HG03159 (cell line): ENCODE data around the gene OLIG1.

Experiments
- ATAC-seq: cut with Tn5 transposase; IDR thresholded peaks from one replicate; pipeline ENCODE4 v1.9.1; 2021; ENCODE audit warnings: mild to moderate bottlenecking, moderate library complexity; ENCODE audit not compliant: unreplicated experiment

OLIG1 gene

GRCh38 chr21:33030633-33031032, 39.3 kb upstream of the OLIG1 start:
- ATAC-seq, result no peak

- ATAC-seq, result no peak
Observed at GRCh38 chr21:33031152-33031911, 38.6 kb upstream of the OLIG1 start.

- no peak for ATAC-seq
Observed at GRCh38 chr21:33032434-33033047, 37.4 kb upstream of the OLIG1 start.

- no peak for ATAC-seq
Observed at GRCh38 chr21:33033094-33033951, 36.6 kb upstream of the OLIG1 start.

- no peak for ATAC-seq
Observed at GRCh38 chr21:33033961-33034413, 36.0 kb upstream of the OLIG1 start.

DNA sequence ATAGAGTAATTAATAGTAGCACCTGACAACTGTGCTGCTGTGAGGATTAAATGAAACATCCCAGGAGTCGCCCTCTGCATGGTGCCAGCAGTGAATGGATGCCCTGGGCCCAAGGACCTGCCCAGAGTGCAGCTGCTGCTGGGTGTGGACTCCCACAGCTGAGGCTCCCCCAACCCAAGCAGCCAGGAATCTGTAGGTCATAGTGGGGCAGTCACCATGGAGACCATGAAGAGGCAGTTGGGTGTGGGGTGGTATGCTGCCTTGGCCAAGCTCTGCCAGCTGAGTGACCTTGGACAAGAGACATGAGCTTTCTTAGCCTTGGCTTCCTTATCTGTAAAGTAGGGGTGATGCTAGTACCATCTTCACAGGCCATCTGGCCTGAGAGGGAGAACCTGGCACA, 34.8 kb upstream of the OLIG1 start:
- no peak for ATAC-seq

DNA sequence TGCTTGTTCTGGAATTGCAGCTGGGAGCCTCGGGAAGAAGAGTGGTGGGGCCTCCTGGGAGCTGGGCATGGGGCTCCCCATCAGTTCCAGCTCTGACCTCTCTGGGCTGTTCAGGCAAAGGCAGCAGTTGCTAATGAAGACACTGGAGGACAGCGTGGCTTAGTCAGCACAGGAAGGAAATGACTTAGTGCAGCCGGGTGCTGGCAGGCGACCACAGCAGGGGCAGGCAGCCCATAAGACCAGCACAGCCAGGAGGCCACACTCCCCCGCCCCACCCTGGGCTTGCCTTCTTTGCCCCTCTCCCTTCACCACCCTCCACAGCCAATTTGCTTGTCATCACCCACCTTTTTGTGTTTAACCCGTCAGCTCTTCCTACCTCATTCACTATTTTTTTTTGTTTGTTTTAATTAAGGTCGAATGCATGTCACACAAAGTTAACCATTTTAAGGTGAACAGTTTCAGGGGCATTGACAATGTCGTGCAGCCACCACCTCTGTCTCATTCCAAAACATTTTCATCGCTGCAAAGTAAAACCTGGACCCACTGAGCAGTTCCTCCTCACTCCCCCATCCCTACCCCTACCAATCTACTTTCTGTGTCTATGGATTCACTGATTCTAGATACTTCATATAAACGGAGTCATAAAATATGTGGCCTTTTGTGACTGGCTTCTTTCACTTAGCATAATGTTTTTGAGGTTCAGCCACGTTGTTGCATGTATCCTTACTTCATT, 33.3 kb upstream of the OLIG1 start:
- ATAC-seq, result no peak

GRCh38 chr21:33037501-33037900, 32.4 kb upstream of the OLIG1 start:
- no peak for ATAC-seq

- ATAC-seq, result no peak
Observed at GRCh38 chr21:33039536-33039935, 30.4 kb upstream of the OLIG1 start.

DNA sequence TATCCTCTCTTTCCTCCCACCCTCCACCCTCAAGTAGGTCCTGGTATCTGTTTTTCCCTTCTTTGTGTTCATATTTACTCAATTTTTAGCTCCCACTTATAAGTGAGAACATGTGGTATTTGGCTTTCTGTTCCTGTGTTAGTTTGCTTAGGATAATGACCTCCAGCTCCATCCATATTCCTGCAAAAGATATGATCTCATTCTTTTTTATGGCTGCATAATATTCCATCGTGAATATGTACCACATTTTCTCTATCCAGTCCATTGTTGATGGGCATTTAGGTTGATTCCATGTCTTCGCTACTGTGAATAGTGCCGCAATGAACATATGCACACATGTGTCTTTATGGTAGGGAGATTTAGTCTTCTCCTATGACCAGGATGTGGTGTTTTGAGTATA, 29.7 kb upstream of the OLIG1 start:
- ATAC-seq, result no peak

GRCh38 chr21:33041981-33042380, 28.0 kb upstream of the OLIG1 start:
- ATAC-seq, result no peak

GRCh38 chr21:33042812-33043211, 27.1 kb upstream of the OLIG1 start:
- ATAC-seq, result no peak

- no peak for ATAC-seq
Observed at GRCh38 chr21:33046455-33046854, 23.5 kb upstream of the OLIG1 start.

DNA sequence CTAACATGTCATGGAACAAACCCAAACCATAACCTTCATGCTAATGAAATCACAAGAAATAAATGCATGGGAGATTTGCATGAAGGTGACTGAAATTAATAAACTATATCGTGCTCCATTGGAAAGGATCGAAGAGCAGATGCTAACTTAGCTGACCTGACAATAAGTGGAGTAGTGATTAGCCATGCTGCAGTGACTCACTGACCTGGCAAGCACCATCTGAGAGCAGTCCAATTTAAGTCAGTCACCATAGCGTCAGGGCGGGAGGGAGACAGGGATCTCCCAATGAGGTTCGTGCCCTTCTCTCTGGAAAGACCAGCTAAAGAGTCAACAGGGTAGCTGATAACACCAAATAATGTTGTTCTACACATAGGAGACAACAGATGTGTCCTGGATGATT, 22.7 kb upstream of the OLIG1 start:
- no peak for ATAC-seq

GRCh38 chr21:33051925-33052324, 18.0 kb upstream of the OLIG1 start:
- no peak for ATAC-seq

DNA sequence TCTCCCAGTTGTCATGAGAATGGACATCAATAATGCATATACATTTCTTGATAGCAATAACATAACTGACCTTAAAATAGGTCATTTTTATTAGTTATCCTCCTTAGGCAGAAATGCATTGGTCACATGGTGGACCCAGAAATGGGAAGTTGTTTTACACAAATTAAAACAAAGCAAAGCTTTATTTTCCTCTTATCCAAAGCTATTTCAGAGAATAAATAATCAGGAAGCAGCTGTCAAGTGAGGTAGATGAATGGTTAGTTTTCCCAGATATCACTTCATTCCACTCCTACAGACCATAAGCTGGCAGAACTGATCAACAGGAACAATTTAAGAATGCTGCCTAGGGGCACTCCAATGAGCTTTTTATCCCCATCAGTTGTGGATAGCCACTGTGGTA, 16.0 kb upstream of the OLIG1 start:
- ATAC-seq, result no peak

DNA sequence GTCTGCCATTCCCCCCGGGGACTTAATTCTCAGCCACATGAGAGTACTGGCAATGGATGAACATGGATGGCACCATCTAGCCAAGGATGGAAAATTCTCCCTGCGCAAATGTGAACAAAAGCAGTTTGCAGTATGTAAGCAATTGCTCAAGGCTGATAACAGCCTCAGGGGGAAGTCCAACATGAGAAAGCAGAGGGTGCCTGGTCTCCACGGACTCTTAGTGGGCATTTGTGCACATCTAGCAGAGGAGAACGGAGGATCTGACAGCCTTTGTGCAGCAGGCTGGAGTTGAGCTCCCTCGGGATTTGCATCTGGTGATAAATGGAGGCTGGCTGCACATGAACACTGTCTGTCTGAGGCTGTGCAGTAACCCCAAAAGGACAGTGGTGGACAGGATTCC, 13.9 kb upstream of the OLIG1 start:
- no peak for ATAC-seq

DNA sequence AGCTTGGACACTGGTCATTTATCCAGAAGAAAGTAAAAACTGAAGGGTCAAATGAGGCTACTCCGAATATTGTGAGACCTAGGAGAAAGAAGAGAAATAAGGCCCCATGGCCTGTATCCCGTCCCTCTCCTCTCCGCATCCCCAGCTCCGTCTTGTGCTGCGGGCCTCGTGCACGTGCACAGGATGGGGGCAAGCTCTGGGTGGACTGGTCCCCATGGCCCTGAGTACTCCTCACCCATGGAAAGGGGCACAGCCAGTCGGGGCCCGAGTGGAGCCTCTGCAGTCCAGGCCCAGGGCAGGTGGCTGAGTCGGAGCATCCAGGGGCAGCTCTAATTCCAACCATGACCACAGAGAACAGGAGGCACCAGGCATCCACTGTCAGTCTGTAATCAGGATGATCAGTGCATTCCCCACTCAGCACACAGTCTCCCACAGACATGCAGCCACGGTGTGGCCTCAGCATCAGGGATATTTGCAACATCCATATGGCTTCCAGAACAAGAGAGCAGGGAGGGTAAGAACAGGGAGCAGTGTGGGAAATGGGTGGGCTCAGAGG, 12.5 kb upstream of the OLIG1 start:
- no peak for ATAC-seq

DNA sequence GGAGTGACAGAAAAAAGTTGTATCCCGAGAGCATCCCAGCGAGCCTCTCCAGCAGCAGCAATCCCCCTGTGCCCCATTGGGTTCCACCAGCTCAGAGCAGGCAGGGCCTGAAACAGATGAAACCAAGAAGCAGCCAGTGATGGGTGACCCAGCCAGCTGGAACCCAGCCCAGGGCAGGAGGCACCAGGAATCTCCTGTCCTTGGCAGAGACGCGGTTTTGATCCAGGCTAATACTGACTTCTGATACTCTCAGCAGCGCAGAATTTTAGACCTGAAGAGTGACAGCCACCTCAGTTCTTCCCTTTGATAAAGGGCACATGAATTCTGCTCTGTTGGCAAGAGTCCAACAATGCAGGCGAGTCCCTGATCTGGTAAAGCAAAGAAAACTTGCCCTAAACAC, 11.4 kb upstream of the OLIG1 start:
- ATAC-seq, result no peak

GRCh38 chr21:33058957-33059356, 11.0 kb upstream of the OLIG1 start:
- no peak for ATAC-seq

- no peak for ATAC-seq
Observed at GRCh38 chr21:33059380-33059841, 10.5 kb upstream of the OLIG1 start.
